SK-N-SH (cell line): Measurements from ENCODE around the gene EXOC3L1.

Experiments used
- CTCF ChIP-seq: fragments of 200-600 bp; sonication (generic); IDR thresholded peaks from 2 replicates; pipeline ENCODE4 v1.6.1; 2017; ENCODE audit warnings: antibody characterized with exemption, mild to moderate bottlenecking, moderate library complexity
- USF2 ChIP-seq: fragments of 150-350 bp; IDR thresholded peaks from 2 replicates; pipeline ENCODE4 v1.6.1; 2017; ENCODE audit warnings: antibody characterized with exemption, low read length, low read depth, borderline replicate concordance

- TF ChIP-seq USF2 (no peak), CTCF (no peak)
Observed at GRCh38 chr16:67183284-67183626, 6.7 kb downstream of the EXOC3L1 start.
